Vagina (tissue), 2 donors: ENCODE data around the gene PAQR4.

Experiments used
- POLR2A ChIP-seq, 2 donors: fragments of 450-650 bp; IDR thresholded peaks; one replicate each; pipeline ENCODE4 v1.6.1; 2017; ENCODE audit warnings: antibody characterized with exemption in 2 of 2, mild to moderate bottlenecking in 2 of 2, moderate library complexity in 2 of 2
- POLR2AphosphoS5 ChIP-seq, 2 donors: sonication (generic); formaldehyde crosslinking; IDR thresholded peaks; one replicate each; pipeline ENCODE4 v1.9.0; 2017; ENCODE audit warnings: antibody characterized with exemption in 2 of 2, mild to moderate bottlenecking in 2 of 2, low read depth in 1 of 2; ENCODE audit not compliant: insufficient read depth in 1 of 2
- TF ChIP-seq, protein P1 (sequence below), 3 experiments: fragments of 450-650 bp in 2 of 3; fragments of 200-600 bp in 1 of 3; sonication (generic) in 1 of 3; IDR thresholded peaks; one replicate each; pipeline ENCODE4 v1.5.1; 2017 to 2019; ENCODE audit warnings: antibody characterized with exemption in 3 of 3, mild to moderate bottlenecking in 2 of 3, moderate library complexity in 2 of 3

DNA sequence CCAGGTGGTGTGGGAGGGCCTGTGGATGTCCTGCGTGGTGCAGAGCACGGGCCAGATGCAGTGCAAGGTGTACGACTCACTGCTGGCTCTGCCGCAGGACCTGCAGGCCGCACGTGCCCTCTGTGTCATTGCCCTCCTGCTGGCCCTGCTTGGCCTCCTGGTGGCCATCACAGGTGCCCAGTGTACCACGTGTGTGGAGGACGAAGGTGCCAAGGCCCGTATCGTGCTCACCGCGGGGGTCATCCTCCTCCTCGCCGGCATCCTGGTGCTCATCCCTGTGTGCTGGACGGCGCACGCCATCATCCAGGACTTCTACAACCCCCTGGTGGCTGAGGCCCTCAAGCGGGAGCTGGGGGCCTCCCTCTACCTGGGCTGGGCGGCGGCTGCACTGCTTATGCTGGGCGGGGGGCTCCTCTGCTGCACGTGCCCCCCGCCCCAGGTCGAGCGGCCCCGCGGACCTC is 44.4 kb downstream of the PAQR4 start:
- TF ChIP-seq, protein P1, sequence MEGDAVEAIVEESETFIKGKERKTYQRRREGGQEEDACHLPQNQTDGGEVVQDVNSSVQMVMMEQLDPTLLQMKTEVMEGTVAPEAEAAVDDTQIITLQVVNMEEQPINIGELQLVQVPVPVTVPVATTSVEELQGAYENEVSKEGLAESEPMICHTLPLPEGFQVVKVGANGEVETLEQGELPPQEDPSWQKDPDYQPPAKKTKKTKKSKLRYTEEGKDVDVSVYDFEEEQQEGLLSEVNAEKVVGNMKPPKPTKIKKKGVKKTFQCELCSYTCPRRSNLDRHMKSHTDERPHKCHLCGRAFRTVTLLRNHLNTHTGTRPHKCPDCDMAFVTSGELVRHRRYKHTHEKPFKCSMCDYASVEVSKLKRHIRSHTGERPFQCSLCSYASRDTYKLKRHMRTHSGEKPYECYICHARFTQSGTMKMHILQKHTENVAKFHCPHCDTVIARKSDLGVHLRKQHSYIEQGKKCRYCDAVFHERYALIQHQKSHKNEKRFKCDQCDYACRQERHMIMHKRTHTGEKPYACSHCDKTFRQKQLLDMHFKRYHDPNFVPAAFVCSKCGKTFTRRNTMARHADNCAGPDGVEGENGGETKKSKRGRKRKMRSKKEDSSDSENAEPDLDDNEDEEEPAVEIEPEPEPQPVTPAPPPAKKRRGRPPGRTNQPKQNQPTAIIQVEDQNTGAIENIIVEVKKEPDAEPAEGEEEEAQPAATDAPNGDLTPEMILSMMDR (IDR thresholded peaks at IDR 0.05), result no peak
- TF ChIP-seq POLR2A (IDR thresholded peaks at IDR 0.05) (no peak), POLR2AphosphoS5 (IDR thresholded peaks at IDR 0.05; ENCODE audit: insufficient read depth in 1 of 2, low read depth in 1 of 2) (no peak)
